ENCODE results near the gene LCP1.

GRCh38 chr13:46178143-46178542 is 3.8 kb downstream of the LCP1 start:
- TF ChIP-seq EZH2 (IDR thresholded peaks at IDR 0.05; ENCODE audit: insufficient read depth, poor library complexity, severe bottlenecking) (no peak), EZH2phosphoT487 (IDR thresholded peaks at IDR 0.05; ENCODE audit: insufficient read depth, low read depth) (no peak)

Data from GM23248 (cell line).